ENCODE data around the gene BHLHE40. TPM values are rescaled to one million over a fixed set of nuclear protein-coding genes. Genes with fewer than 3 reads are reported as not detected.

The BHLHE40 gene
- total and polyA plus RNA-seq, 2 of the 13 experiments (the other 11 are each of a cell fraction or from before 2014, with no cell fraction given): 1.8 to 51.0 TPM

- ATAC-seq (no peak), FAIRE-seq (no peak), DNase-seq (ENCODE audit: low spot score) (no peak)
- WGBS (ENCODE audit: low lambda C conversion rate): 62% methylated on average over 6 of the region's 6 CpGs
- no peak overlapping the region for H3K9ac ChIP-seq (ENCODE audit: insufficient read depth, low read depth, low read length)
- H3K27me3 ChIP-seq (ENCODE audit: control insufficient read depth in 1 of 2, insufficient read depth in 2 of 2, low read length in 2 of 2): peaks cover 3 to 51% of the 10 kb centered on the region in 2 experiments; a peak in 4 of 5 replicates
- H3K4me2 ChIP-seq (ENCODE audit: low read depth, low read length): no peak overlapping the region
- H3K4me1 ChIP-seq (ENCODE audit: insufficient read depth, low read length): peaks cover 37% of the 10 kb centered on the region
- POLR2A ChIA-PET: no interaction called here
- H2AFZ ChIP-seq (ENCODE audit: low read length): no peak overlapping the region
- in situ Hi-C loops (cut with HindIII; ENCODE audit: extremely low pct_ligation_motif_present, low pct_unique_long_range_greater_than_20kb) (no loop called here), intact Hi-C loops (cut with micrococcal nuclease; ENCODE audit: unreplicated experiment) (no loop called here)
- no peaks in the 10 kb centered on the region for H3K9me3 ChIP-seq (ENCODE audit: low read length)
- no peak overlapping the region for H3K27ac ChIP-seq (ENCODE audit: extremely low read length, insufficient read depth, low read length)
- H4K20me1 ChIP-seq (ENCODE audit: insufficient read depth, low read length): no peaks in the 10 kb centered on the region
- H3K36me3 ChIP-seq (replicated peaks in 1 of 2; ENCODE audit: control insufficient read depth in 1 of 2, insufficient read depth in 2 of 2, low read length in 2 of 2): no peaks in the 10 kb centered on the region
- BruUV-seq (replicated peaks): no TSS peak
- CTCF ChIA-PET (ENCODE audit: low intra/inter-chr PET ratio, low total read pairs): no interaction called here
- TF ChIP-seq ZNF513 (CRISPR knock-in tag; conservative IDR thresholded peaks at IDR 0.05): no peak
- no peak for TF ChIP-seq KLF15 (CRISPR knock-in tag; IDR thresholded peaks at IDR 0.05; ENCODE audit: borderline replicate concordance)
- TF ChIP-seq FOXM1 (CRISPR knock-in tag; IDR thresholded peaks at IDR 0.05): no peak
- TF ChIP-seq, protein P1, sequence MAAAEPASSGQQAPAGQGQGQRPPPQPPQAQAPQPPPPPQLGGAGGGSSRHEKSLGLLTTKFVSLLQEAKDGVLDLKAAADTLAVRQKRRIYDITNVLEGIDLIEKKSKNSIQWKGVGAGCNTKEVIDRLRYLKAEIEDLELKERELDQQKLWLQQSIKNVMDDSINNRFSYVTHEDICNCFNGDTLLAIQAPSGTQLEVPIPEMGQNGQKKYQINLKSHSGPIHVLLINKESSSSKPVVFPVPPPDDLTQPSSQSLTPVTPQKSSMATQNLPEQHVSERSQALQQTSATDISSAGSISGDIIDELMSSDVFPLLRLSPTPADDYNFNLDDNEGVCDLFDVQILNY (CRISPR knock-in tag; conservative IDR thresholded peaks at IDR 0.05): no peak
- no peak for TF ChIP-seq SIN3A (IDR thresholded peaks at IDR 0.05; ENCODE audit: borderline replicate concordance, low read depth, low read length)
- no peak for TF ChIP-seq ZNF749 (CRISPR knock-in tag; IDR thresholded peaks at IDR 0.05; ENCODE audit: borderline replicate concordance)
- TF ChIP-seq ZNF572 (CRISPR knock-in tag; IDR thresholded peaks at IDR 0.05): no peak
- no peak for TF ChIP-seq PTBP1 (IDR thresholded peaks at IDR 0.05; ENCODE audit: low read depth, low read length, poor library complexity, severe bottlenecking)
- no peak for TF ChIP-seq NFATC3 (CRISPR knock-in tag; IDR thresholded peaks at IDR 0.05)
- TF ChIP-seq ZNF460 (CRISPR knock-in tag; IDR thresholded peaks at IDR 0.05; ENCODE audit: borderline replicate concordance): no peak
- TF ChIP-seq ZSCAN29 (CRISPR knock-in tag; conservative IDR thresholded peaks at IDR 0.05): no peak
- TF ChIP-seq, protein P2, sequence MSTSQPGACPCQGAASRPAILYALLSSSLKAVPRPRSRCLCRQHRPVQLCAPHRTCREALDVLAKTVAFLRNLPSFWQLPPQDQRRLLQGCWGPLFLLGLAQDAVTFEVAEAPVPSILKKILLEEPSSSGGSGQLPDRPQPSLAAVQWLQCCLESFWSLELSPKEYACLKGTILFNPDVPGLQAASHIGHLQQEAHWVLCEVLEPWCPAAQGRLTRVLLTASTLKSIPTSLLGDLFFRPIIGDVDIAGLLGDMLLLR (CRISPR knock-in tag; IDR thresholded peaks at IDR 0.05): no peak
- TF ChIP-seq ZNF253 (CRISPR knock-in tag; IDR thresholded peaks at IDR 0.05; ENCODE audit: borderline replicate concordance): no peak
- TF ChIP-seq ZFP1 (CRISPR knock-in tag; IDR thresholded peaks at IDR 0.05): no peak
- H3K79me2 ChIP-seq (ENCODE audit: insufficient read depth, low read length): no peaks in the 10 kb centered on the region
- no peak overlapping the region for H3K4me3 ChIP-seq (replicated peaks in 1 of 3; ENCODE audit: insufficient read depth in 1 of 3, low read depth in 2 of 3, low read length in 3 of 3)
These were observed 28.6 kb downstream of the BHLHE40 start for GRCh38 chr3:5007873-5008272.
